Hepatocyte (in vitro differentiated cells): ENCODE results near the gene ITM2C. TPM values are rescaled to one million over a fixed set of nuclear protein-coding genes. Genes with fewer than 3 reads are reported as not detected.

Experiments used
- DNase-seq: peaks from one replicate; pipeline ENCODE4 v3.0.0-alpha.2; 2016; ENCODE audit warnings: low spot score
- H2AFZ ChIP-seq: fragments of 200-600 bp; sonication (generic); 2 replicates; pipeline ENCODE4 v1.6.0; 2016; ENCODE audit warnings: antibody characterized with exemption, mild to moderate bottlenecking
- H3K27ac ChIP-seq: fragments of 200-600 bp; sonication (generic); 2 replicates; pipeline ENCODE4 v1.5.1; 2016; ENCODE audit warnings: mild to moderate bottlenecking
- H3K27me3 ChIP-seq: fragments of 200-600 bp; sonication (generic); 2 replicates; pipeline ENCODE4 v1.6.1; 2016
- H3K36me3 ChIP-seq: fragments of 200-600 bp; sonication (generic); replicated peaks from 2 replicates; pipeline ENCODE4 v1.5.1; 2016; ENCODE audit warnings: low read depth; ENCODE audit not compliant: insufficient read depth
- H3K4me1 ChIP-seq: fragments of 200-600 bp; sonication (generic); 2 replicates; pipeline ENCODE4 v1.5.1; 2016; ENCODE audit warnings: mild to moderate bottlenecking, moderate library complexity; ENCODE audit not compliant: insufficient read depth
- H3K4me2 ChIP-seq: fragments of 200-600 bp; sonication (generic); 2 replicates; pipeline ENCODE4 v1.6.0; 2016
- H3K4me3 ChIP-seq: fragments of 200-600 bp; sonication (generic); 2 replicates; pipeline ENCODE4 v1.5.1; 2016; ENCODE audit warnings: mild to moderate bottlenecking
- H3K79me2 ChIP-seq: fragments of 200-600 bp; sonication (generic); 2 replicates; pipeline ENCODE4 v1.6.0; 2017; ENCODE audit warnings: mild to moderate bottlenecking
- H3K9me2 ChIP-seq: fragments of 200-600 bp; sonication (generic); replicated peaks from 2 replicates; pipeline ENCODE4 v1.6.0; 2017; ENCODE audit warnings: mild to moderate bottlenecking; ENCODE audit not compliant: insufficient read depth
- H3K9me3 ChIP-seq: fragments of 200-600 bp; sonication (generic); 2 replicates; pipeline ENCODE4 v1.5.1; 2016; ENCODE audit warnings: low read depth, mild to moderate bottlenecking
- H4K20me1 ChIP-seq: fragments of 200-600 bp; sonication (generic); 2 replicates; pipeline ENCODE4 v1.6.0; 2016; ENCODE audit warnings: mild to moderate bottlenecking; ENCODE audit not compliant: insufficient read depth, poor library complexity, severe bottlenecking
- EZH2 ChIP-seq: fragments of 200-600 bp; sonication (generic); IDR thresholded peaks from 2 replicates; pipeline ENCODE4 v1.6.1; 2016; ENCODE audit warnings: antibody characterized with exemption, mild to moderate bottlenecking, borderline replicate concordance
- EZH2phosphoT487 ChIP-seq: fragments of 200-600 bp; sonication (generic); IDR thresholded peaks from one replicate; pipeline ENCODE4 v1.6.1; 2018; ENCODE audit warnings: antibody characterized with exemption, mild to moderate bottlenecking, low read depth, moderate library complexity; ENCODE audit not compliant: unreplicated experiment, severe bottlenecking
- WGBS: methylation state at CpG from one replicate; pipeline ENCODE4 v1.1.6; 2016; ENCODE audit warnings: low lambda C conversion rate; ENCODE audit errors: missing lambda C conversion rate; 5-methylcytosine and 5-hydroxymethylcytosine counted together
- polyA plus RNA-seq: library from polyadenylated mRNA; unstranded; fragments of >200 nt; fragmentation: Nextera tagmentation; extraction: Ambion mirVana; gene quantifications from 2 replicates; pipeline ENCODE4 v1.2.1, GENCODE V29; 2016
- total RNA-seq: library from RNA; depleted of rRNA; stranded (reverse); fragments of >200 nt; gene quantifications from 2 replicates; pipeline ENCODE4 v1.2.3, GENCODE V29; 2014
- TF ChIP-seq, protein P1 (sequence below): fragments of 200-600 bp; sonication (generic); IDR thresholded peaks from 2 replicates; pipeline ENCODE4 v1.5.1; 2016; ENCODE audit warnings: antibody characterized with exemption, mild to moderate bottlenecking; ENCODE audit not compliant: poor library complexity

ITM2C gene
- total and polyA plus RNA-seq, 2 experiments from 2014 or later, result 485 to 537 TPM

DNA sequence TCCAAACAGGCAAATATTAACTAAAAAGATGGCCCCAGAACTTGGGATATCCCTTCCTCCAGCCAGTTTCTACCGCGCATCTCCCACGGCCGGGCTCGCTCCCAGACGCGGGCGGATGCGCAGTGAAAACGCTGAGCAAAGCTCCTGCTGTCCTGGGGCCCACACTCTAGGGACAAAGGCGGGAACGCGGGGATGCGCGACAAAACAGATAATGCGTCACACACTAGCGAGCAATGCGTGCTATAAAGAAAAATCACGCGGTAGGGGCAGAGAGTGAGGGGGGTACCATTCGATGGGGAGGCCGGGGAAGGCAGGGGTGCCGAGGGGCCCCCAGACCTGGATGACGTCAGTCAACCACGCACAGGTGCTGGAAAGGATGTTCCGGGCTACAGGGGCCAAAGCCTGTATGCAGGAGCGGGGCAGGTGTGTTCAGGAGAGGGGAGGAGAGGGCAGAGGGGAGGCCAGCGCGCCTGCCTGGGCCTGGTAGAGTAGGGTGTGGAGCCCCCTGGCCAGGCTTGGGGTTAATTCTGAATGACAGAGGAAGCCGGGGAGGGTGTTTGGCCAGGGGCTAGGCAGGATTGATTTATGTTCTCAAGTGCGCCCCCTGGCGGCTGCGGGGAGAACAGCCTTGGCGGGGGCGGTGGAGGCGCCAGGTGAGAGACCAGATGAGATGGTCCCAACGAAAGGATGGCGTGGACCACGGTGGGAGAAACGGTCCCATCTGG lies 14.9 kb upstream of the ITM2C start:
- H3K4me2 ChIP-seq, result no peak overlapping the region

DNA sequence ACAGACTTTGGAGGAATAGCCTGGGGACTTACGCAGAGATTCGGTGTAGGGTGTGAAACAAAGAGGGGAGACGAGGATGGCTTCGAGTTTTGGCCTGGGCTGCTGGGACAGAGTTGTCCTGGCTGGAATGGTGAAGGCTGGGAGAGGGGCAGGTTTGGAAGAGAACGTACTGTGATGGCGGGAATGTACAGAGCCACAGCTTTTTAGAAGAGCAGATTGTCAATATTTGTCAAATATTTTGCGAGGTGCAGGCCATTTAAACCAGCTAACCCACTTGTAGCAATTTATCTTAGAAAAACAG lies 14.4 kb upstream of the ITM2C start:
- Histone ChIP-seq H2AFZ (no peak overlapping the region), H3K79me2 (no peaks in the 10 kb centered on the region), H3K36me3 (no peaks in the 10 kb centered on the region), H3K27ac (no peak overlapping the region), H3K4me1 (no peaks in the 10 kb centered on the region), H3K9me3 (no peaks in the 10 kb centered on the region), H3K9me2 (no peaks in the 10 kb centered on the region), H3K27me3 (no peaks in the 10 kb centered on the region), H4K20me1 (no peaks in the 10 kb centered on the region), H3K4me2 (no peak overlapping the region), H3K4me3 (no peak overlapping the region)
- DNase-seq, result no peak
- WGBS, result 60% methylated on average over 7 of the region's 7 CpGs
- TF ChIP-seq, protein P1, sequence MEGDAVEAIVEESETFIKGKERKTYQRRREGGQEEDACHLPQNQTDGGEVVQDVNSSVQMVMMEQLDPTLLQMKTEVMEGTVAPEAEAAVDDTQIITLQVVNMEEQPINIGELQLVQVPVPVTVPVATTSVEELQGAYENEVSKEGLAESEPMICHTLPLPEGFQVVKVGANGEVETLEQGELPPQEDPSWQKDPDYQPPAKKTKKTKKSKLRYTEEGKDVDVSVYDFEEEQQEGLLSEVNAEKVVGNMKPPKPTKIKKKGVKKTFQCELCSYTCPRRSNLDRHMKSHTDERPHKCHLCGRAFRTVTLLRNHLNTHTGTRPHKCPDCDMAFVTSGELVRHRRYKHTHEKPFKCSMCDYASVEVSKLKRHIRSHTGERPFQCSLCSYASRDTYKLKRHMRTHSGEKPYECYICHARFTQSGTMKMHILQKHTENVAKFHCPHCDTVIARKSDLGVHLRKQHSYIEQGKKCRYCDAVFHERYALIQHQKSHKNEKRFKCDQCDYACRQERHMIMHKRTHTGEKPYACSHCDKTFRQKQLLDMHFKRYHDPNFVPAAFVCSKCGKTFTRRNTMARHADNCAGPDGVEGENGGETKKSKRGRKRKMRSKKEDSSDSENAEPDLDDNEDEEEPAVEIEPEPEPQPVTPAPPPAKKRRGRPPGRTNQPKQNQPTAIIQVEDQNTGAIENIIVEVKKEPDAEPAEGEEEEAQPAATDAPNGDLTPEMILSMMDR, result no peak
- TF ChIP-seq EZH2 (no peak), EZH2phosphoT487 (no peak)

More for the DNA sequence above, 14.9 kb upstream of the ITM2C start:
- 75% methylated on average over 35 of the region's 40 CpGs for WGBS
- Histone ChIP-seq H3K27me3 (no peaks in the 10 kb centered on the region), H3K9me2 (no peaks in the 10 kb centered on the region), H3K79me2 (no peaks in the 10 kb centered on the region), H3K4me3 (no peak overlapping the region), H3K9me3 (no peaks in the 10 kb centered on the region), H3K27ac (no peak overlapping the region), H4K20me1 (no peaks in the 10 kb centered on the region), H2AFZ (no peak overlapping the region), H3K4me1 (no peaks in the 10 kb centered on the region), H3K36me3 (no peaks in the 10 kb centered on the region)
- TF ChIP-seq, protein P1, result peak; percentile 65
- TF ChIP-seq EZH2phosphoT487 (no peak), EZH2 (no peak)
- peak; percentile 43 for DNase-seq

DNA sequence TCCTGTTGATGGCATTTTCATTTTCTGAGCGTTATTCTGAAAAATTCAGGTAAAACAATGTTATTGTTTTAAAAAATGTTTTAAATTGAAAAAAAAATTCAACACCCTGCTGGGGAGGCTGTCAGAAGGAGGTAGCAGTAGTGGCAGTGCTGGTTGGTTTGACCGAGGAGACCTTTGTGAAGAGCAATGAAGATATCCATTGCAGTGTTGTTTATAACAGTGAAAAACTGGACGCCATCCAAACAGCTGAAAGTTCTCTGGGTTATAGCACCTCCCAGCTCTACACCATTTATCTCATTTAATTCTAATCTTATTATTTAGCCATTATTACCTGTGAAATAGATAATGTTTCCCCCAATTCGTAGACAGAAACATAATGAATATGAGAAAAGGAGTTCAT lies 12.6 kb upstream of the ITM2C start:
- Histone ChIP-seq H3K79me2 (no peaks in the 10 kb centered on the region), H3K4me1 (no peaks in the 10 kb centered on the region), H3K27ac (no peak overlapping the region), H4K20me1 (no peaks in the 10 kb centered on the region), H3K27me3 (no peaks in the 10 kb centered on the region), H3K4me3 (no peak overlapping the region), H2AFZ (no peak overlapping the region), H3K9me2 (no peaks in the 10 kb centered on the region), H3K9me3 (no peaks in the 10 kb centered on the region), H3K36me3 (no peaks in the 10 kb centered on the region), H3K4me2 (no peak overlapping the region)
- TF ChIP-seq EZH2, result no peak
- no peak for TF ChIP-seq EZH2phosphoT487
- TF ChIP-seq, protein P1, result no peak
- no peak for DNase-seq
- 94% methylated on average over 4 of the region's 4 CpGs for WGBS
